Testis (tissue), 2 donors: ENCODE results near the gene SNIP1.

Source experiments
- CTCF ChIP-seq, 3 experiments: fragments of 450-650 bp in 2 of 3; fragments of 200-600 bp in 1 of 3; sonication (generic) in 1 of 3; IDR thresholded peaks; one replicate each; pipeline ENCODE4 v1.5.1; 2016 to 2019; ENCODE audit warnings: antibody characterized with exemption in 3 of 3, mild to moderate bottlenecking in 2 of 3, moderate library complexity in 1 of 3
- POLR2A ChIP-seq: fragments of 450-650 bp; IDR thresholded peaks from one replicate; pipeline ENCODE4 v1.6.1; 2017; ENCODE audit warnings: antibody characterized with exemption, mild to moderate bottlenecking, moderate library complexity

DNA sequence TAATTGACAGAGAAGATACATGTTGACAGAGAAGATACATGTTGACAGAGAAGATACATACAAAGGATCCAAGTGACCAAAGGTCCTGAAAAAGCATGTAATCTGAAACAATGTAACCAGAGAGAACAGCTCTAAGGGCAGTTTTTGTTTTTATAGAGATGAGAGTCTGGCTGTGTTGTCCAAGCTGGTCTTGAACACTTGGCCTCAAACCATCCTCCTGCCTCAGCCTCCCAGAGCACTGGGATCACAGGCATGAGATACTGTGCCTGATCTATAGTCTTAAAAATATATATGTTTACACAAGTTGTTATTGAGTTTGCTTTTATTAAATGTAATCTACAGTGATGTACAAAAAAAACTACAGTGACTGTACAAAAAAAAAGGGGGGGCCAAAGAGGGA, 52.0 kb downstream of the SNIP1 start:
- no peak for TF ChIP-seq CTCF (IDR thresholded peaks at IDR 0.05)
- no peak for TF ChIP-seq POLR2A
